GM12878 (cell line): Measurements from ENCODE around the gene CFAP299. TPM values are rescaled to one million over a fixed set of nuclear protein-coding genes. Genes with fewer than 3 reads are reported as not detected.

Experiments used
- ATAC-seq: fragments of 200-7000 bp; cut with Tn5 transposase; 3 replicates; pipeline ENCODE4 v1.9.1; 2020; ENCODE audit warnings: mild to moderate bottlenecking, moderate library complexity
- BruUV-seq: library from RNA; stranded (reverse); fragments of 400-500 nt; replicated peaks from 2 replicates; lab custom pipeline; 2021; lab: Mats Ljungman, UMichigan
- CTCF ChIA-PET: fragments of 300-600 bp; sonication (Branson Sonifier 250); formaldehyde crosslinking; extraction: SDS; loops from one replicate; lab custom pipeline; 2021; ENCODE audit warnings: inconsistent platforms; lab: Yijun Ruan, JAX
- POLR2A ChIA-PET: fragments of 350-600 bp; formaldehyde crosslinking; extraction: SDS; loops from one replicate; lab custom pipeline; 2021; ENCODE audit warnings: inconsistent platforms; lab: Charles Lee
- RAD21 ChIA-PET: fragments of 300-600 bp; sonication (Branson Sonifier 250); formaldehyde crosslinking; loops from one replicate; lab custom pipeline; 2023; ENCODE audit warnings: antibody characterized with exemption; ENCODE audit not compliant: unreplicated experiment; lab: Charles Lee
- SMC1A ChIA-PET: fragments of 300-600 bp; sonication (Branson Sonifier 250); formaldehyde crosslinking; loops from one replicate; lab custom pipeline; 2023; ENCODE audit not compliant: unreplicated experiment, uncharacterized antibody; lab: Charles Lee
- DNase-seq: peaks from one replicate; pipeline ENCODE4 v3.0.0-alpha.2; 2011; ENCODE audit warnings: low read depth, low spot score
- FAIRE-seq: peaks from 3 replicates; lab custom pipeline; 2011; peaks lifted over from hg19 to GRCh38; lab: Jason Lieb, UNC
- H2AFZ ChIP-seq: 2 replicates; pipeline ENCODE4 v1.6.0; 2011; ENCODE audit warnings: low read depth, low read length, control low read depth; ENCODE audit not compliant: control insufficient read depth
- H3K27ac ChIP-seq: 2 replicates; pipeline ENCODE4 v1.5.1; 2011; ENCODE audit warnings: control low read depth; ENCODE audit not compliant: control insufficient read depth, insufficient read depth
- H3K27me3 ChIP-seq, 2 experiments: replicated peaks in 1 of 2; 2 replicates each; pipeline versions ENCODE4 v1.6.0 to v1.6.1; 2011; ENCODE audit warnings: low read length in 1 of 2; ENCODE audit not compliant: control insufficient read depth in 2 of 2, insufficient read depth in 2 of 2
- H3K36me3 ChIP-seq, 2 experiments: 2 replicates each; pipeline ENCODE4 v1.5.1; 2011; ENCODE audit warnings: low read length in 1 of 2; ENCODE audit not compliant: control insufficient read depth in 2 of 2, insufficient read depth in 2 of 2
- H3K4me1 ChIP-seq: 2 replicates; pipeline ENCODE4 v1.6.1; 2011; ENCODE audit warnings: mild to moderate bottlenecking, low read length, moderate library complexity, mixed read lengths; ENCODE audit not compliant: control insufficient read depth, insufficient read depth
- H3K4me2 ChIP-seq: 2 replicates; pipeline ENCODE4 v1.6.0; 2011; ENCODE audit warnings: control low read depth; ENCODE audit not compliant: control insufficient read depth, insufficient read depth
- H3K4me3 ChIP-seq: fragments of 200-600 bp; sonication (generic); 2 replicates; pipeline ENCODE4 v1.5.1; 2016
- H3K79me2 ChIP-seq: 2 replicates; pipeline ENCODE4 v1.6.0; 2011; ENCODE audit warnings: low read length; ENCODE audit not compliant: control insufficient read depth, insufficient read depth
- H3K9ac ChIP-seq: 2 replicates; pipeline ENCODE4 v1.8.0; 2011; ENCODE audit warnings: low read length, control low read depth, mixed read lengths; ENCODE audit not compliant: control insufficient read depth, insufficient read depth
- H3K9me3 ChIP-seq: replicated peaks from 3 replicates; pipeline ENCODE4 v1.5.1; 2011; ENCODE audit warnings: mild to moderate bottlenecking, low read length; ENCODE audit not compliant: control insufficient read depth, insufficient read depth
- H4K20me1 ChIP-seq: 2 replicates; pipeline ENCODE4 v1.6.0; 2011; ENCODE audit not compliant: control insufficient read depth, insufficient read depth
- CHD2 ChIP-seq: IDR thresholded peaks from 2 replicates; pipeline ENCODE4 v1.6.1; 2011; ENCODE audit warnings: low read depth, low read length, improper control_type of control experiment, borderline replicate concordance
- EED ChIP-seq: sonication (generic); IDR thresholded peaks from 2 replicates; pipeline ENCODE4 v1.6.1; 2016; ENCODE audit warnings: antibody characterized with exemption, low read depth
- EP300 ChIP-seq, 2 experiments: fragments of 150-350 bp in 1 of 2; IDR thresholded peaks; 2 replicates each; pipeline ENCODE4 v1.6.1; 2011 to 2012; ENCODE audit warnings: low read depth in 2 of 2, low read length in 2 of 2, borderline replicate concordance in 1 of 2, improper control_type of control experiment in 1 of 2, inconsistent platforms in 1 of 2; ENCODE audit not compliant: control insufficient read depth in 1 of 2
- ESRRA ChIP-seq: IDR thresholded peaks from 2 replicates; pipeline ENCODE4 v1.6.1; 2012; ENCODE audit warnings: mild to moderate bottlenecking, low read length, improper control_type of control experiment
- HDAC2 ChIP-seq: fragments of 200-600 bp; sonication (generic); IDR thresholded peaks from 2 replicates; pipeline ENCODE4 v1.6.1; 2017
- HSF1 ChIP-seq: fragments of 150-350 bp; IDR thresholded peaks from 2 replicates; pipeline ENCODE4 v1.6.1; 2014; ENCODE audit warnings: mild to moderate bottlenecking, low read depth, low read length
- IRF3 ChIP-seq: fragments of 450-650 bp; IDR thresholded peaks from 2 replicates; pipeline ENCODE4 v1.6.1; 2014; ENCODE audit warnings: mild to moderate bottlenecking
- IRF4 ChIP-seq: IDR thresholded peaks from 2 replicates; pipeline ENCODE4 v1.6.1; 2011; ENCODE audit warnings: low read depth, low read length
- JUND ChIP-seq: IDR thresholded peaks from 2 replicates; pipeline ENCODE4 v1.6.1; 2012; ENCODE audit warnings: low read depth, mild to moderate bottlenecking, low read length, improper control_type of control experiment, moderate library complexity
- KDM1A ChIP-seq: fragments of 200-600 bp; sonication (generic); IDR thresholded peaks from 2 replicates; pipeline ENCODE4 v1.6.1; 2016; ENCODE audit warnings: borderline replicate concordance
- KLF5 ChIP-seq: fragments of 450-650 bp; IDR thresholded peaks from 2 replicates; pipeline ENCODE4 v1.6.1; 2014; ENCODE audit warnings: mild to moderate bottlenecking; ENCODE audit not compliant: partially characterized antibody
- PRDM15 ChIP-seq: fragments of 450-650 bp; formaldehyde crosslinking; IDR thresholded peaks from 2 replicates; pipeline ENCODE4 v1.4.0; 2020; ENCODE audit warnings: mild to moderate bottlenecking, moderate library complexity
- SMARCA5 ChIP-seq: fragments of 450-650 bp; IDR thresholded peaks from 2 replicates; pipeline ENCODE4 v1.6.1; 2017; ENCODE audit warnings: mild to moderate bottlenecking
- SREBF1 ChIP-seq: IDR thresholded peaks from 2 replicates; pipeline ENCODE4 v1.6.1; 2012; ENCODE audit warnings: mild to moderate bottlenecking, low read length
- TCF12 ChIP-seq: IDR thresholded peaks from 2 replicates; pipeline ENCODE4 v1.6.1; 2011; ENCODE audit warnings: low read depth, mild to moderate bottlenecking, low read length
- ZNF217 ChIP-seq: fragments of 450-650 bp; IDR thresholded peaks from 2 replicates; pipeline ENCODE4 v1.6.1; 2017; ENCODE audit warnings: antibody characterized with exemption, mild to moderate bottlenecking
- ZNF384 ChIP-seq: IDR thresholded peaks from 2 replicates; pipeline ENCODE4 v1.6.1; 2012; ENCODE audit warnings: low read depth, mild to moderate bottlenecking, low read length, improper control_type of control experiment, borderline replicate concordance
- WGBS: methylation state at CpG from one replicate; pipeline ENCODE4 v1.1.6; 2016; ENCODE audit warnings: low lambda C conversion rate; ENCODE audit not compliant: insufficient replicate concordance, insufficient coverage; ENCODE audit errors: missing lambda C conversion rate; 5-methylcytosine and 5-hydroxymethylcytosine counted together
- in situ Hi-C: fragments of 300-500 bp; cut with MboI; formaldehyde crosslinking; loops from 9 replicates; pipeline ENCODE4 v1.14.3; 2018; ENCODE audit warnings: mixed read lengths
- intact Hi-C: fragments of 100-400 bp; cut with micrococcal nuclease; formaldehyde crosslinking; loops from one replicate; pipeline ENCODE4 v1.14.2; 2022; ENCODE audit not compliant: unreplicated experiment
- polyA plus RNA-seq, 11 experiments: library from polyadenylated mRNA; depleted of rRNA in 4 of 11; unstranded in 6 of 11; stranded (reverse) in 5 of 11; fragments of >200 nt; fragmentation: Nextera tagmentation in 4 of 11; fragmentation: Illumina TruSeq in 1 of 11; extraction: Ambion mirVana in 4 of 11; extraction: Trizol in 1 of 11; gene quantifications; 1 replicate in 1 of 11; 2 replicates in 10 of 11; pipeline versions ENCODE4 v1.2.1 to v1.2.3, GENCODE V29; 2011 to 2016; ENCODE audit warnings: inconsistent platforms in 2 of 11, missing spikeins in 2 of 11, low read depth in 1 of 11
- total RNA-seq, 4 experiments: library from RNA; depleted of rRNA in 3 of 4; stranded (reverse); fragments of >200 nt in 3 of 4; fragmentation: Illumina TruSeq in 1 of 4; extraction: Trizol in 1 of 4; gene quantifications; 2 replicates each; pipeline versions ENCODE4 v1.2.1 to v1.2.3, GENCODE V29; 2013 to 2021
- TF ChIP-seq, protein P1 (sequence below): fragments of 450-650 bp; IDR thresholded peaks from 2 replicates; pipeline ENCODE4 v1.6.1; 2017; ENCODE audit warnings: borderline replicate concordance

The CFAP299 gene
- total and polyA plus RNA-seq, 10 of the 15 experiments (the other 5 are each of a cell fraction or from before 2014, with no cell fraction given), result 0.06 to 0.34 TPM; not detected in 8

DNA sequence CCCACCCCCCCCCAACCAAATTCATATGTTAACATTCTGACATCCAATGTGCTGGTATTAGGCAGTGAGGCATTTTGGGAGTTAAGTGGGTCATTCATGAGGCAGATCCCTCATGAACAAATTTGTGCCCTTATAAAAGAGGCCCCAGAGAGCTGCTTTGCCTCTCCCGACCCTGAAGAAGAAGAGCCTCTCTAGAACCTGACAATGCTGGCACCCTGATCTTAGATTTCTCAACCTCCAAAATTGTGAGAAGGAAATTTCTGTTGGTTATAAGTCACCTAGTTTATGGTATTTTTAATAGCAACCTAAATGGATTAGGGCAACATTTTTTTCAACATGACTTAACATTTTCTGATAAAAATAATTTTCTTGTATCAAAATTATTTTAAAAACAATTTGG is 296.3 kb downstream of the CFAP299 start:
- H4K20me1 ChIP-seq, result no peaks in the 10 kb centered on the region
- ChIA-PET SMC1A (interaction anchor here (0.6 kb wide), 1 partner anchor 33 kb away, joined by 3 read pairs; no protein-coding TSS in a partner anchor), POLR2A (no interaction called here), RAD21 (no interaction called here), CTCF (no interaction called here)
- FAIRE-seq, result no peak
- H3K9me3 ChIP-seq, result no peaks in the 10 kb centered on the region
- no peak for ATAC-seq
- no TSS peak for BruUV-seq
- in situ Hi-C loops, result no loop called here
- intact Hi-C loops, result no loop called here
- no peak for DNase-seq
- no peak overlapping the region for H3K9ac ChIP-seq
- no peak overlapping the region for H2AFZ ChIP-seq
- 75% methylated on average over 1 of the region's 1 CpG for WGBS
- H3K4me1 ChIP-seq, result no peaks in the 10 kb centered on the region
- no peaks in the 10 kb centered on the region for H3K27me3 ChIP-seq
- no peaks in the 10 kb centered on the region for H3K79me2 ChIP-seq
- no peak overlapping the region for H3K4me2 ChIP-seq
- no peak overlapping the region for H3K4me3 ChIP-seq
- H3K27ac ChIP-seq, result no peak overlapping the region
- H3K36me3 ChIP-seq, result no peaks in the 10 kb centered on the region
- TF ChIP-seq HSF1 (no peak), KLF5 (no peak), ZNF217 (no peak), SMARCA5 (no peak), EED (no peak), IRF4 (no peak), CHD2 (no peak), HDAC2 (no peak), SREBF1 (no peak), JUND (no peak), EP300 (IDR thresholded peaks at IDR 0.05; ENCODE audit: borderline replicate concordance in 1 of 2, control insufficient read depth in 1 of 2, low read depth in 2 of 2, low read length in 2 of 2) (no peak), TCF12 (no peak), ZNF384 (no peak), KDM1A (no peak), ESRRA (no peak), PRDM15 (CRISPR knock-in tag) (no peak), IRF3 (no peak)
- TF ChIP-seq, protein P1, sequence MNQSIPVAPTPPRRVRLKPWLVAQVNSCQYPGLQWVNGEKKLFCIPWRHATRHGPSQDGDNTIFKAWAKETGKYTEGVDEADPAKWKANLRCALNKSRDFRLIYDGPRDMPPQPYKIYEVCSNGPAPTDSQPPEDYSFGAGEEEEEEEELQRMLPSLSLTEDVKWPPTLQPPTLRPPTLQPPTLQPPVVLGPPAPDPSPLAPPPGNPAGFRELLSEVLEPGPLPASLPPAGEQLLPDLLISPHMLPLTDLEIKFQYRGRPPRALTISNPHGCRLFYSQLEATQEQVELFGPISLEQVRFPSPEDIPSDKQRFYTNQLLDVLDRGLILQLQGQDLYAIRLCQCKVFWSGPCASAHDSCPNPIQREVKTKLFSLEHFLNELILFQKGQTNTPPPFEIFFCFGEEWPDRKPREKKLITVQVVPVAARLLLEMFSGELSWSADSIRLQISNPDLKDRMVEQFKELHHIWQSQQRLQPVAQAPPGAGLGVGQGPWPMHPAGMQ, result no peak
